Panc1 (cell line): ENCODE measurements around the gene PRSS50.

Experiments
- CTCF ChIP-seq: fragments of 450-650 bp; IDR thresholded peaks from 2 replicates; pipeline ENCODE4 v1.5.1; 2017; ENCODE audit warnings: mild to moderate bottlenecking
- POLR2AphosphoS5 ChIP-seq: IDR thresholded peaks from 2 replicates; pipeline ENCODE4 v1.6.1; 2012; ENCODE audit warnings: mild to moderate bottlenecking, low read depth, low read length, moderate library complexity
- SIN3A ChIP-seq: IDR thresholded peaks from 2 replicates; pipeline ENCODE4 v1.6.1; 2012; ENCODE audit warnings: low read depth, mild to moderate bottlenecking, low read length, moderate library complexity, borderline replicate concordance; ENCODE audit not compliant: insufficient read depth
- TCF7L2 ChIP-seq: IDR thresholded peaks from 2 replicates; pipeline ENCODE4 v1.6.1; 2011; ENCODE audit warnings: mild to moderate bottlenecking, low read depth, low read length, inconsistent platforms
- TF ChIP-seq, protein P1 (sequence below), 2 experiments: IDR thresholded peaks; 2 replicates each; pipeline ENCODE4 v1.6.1; 2011 to 2012; ENCODE audit warnings: low read depth in 2 of 2, control low read depth in 1 of 2, low read length in 1 of 2, mild to moderate bottlenecking in 1 of 2, moderate library complexity in 1 of 2; ENCODE audit not compliant: insufficient read depth in 1 of 2

DNA sequence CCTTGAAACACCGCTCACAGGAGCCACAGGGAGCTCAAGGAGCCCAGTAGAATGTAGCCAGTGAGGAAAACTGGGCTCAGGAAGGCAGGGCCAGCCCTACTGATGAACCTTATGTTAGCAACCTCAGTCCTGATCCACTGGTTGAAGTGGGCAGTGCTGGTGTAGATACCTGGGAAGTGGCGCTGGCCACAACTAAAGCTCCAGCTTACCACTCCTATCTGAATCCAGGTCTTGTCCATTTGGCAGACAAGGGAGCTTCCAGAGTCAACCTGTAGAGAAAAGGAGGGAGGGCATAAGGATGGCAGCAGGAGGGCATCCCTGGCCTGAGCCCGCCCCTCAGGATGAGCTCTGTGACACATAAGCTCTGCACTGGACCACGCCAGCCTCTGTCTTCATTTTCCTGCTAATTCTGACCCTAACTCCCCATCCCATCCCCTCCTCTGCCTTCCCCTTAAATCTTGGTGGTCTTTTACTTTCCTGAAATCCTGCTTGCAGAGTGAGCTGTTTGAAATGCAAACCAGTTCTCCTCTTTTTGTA lies 2.1 kb upstream of the PRSS50 start:
- TF ChIP-seq, protein P1, sequence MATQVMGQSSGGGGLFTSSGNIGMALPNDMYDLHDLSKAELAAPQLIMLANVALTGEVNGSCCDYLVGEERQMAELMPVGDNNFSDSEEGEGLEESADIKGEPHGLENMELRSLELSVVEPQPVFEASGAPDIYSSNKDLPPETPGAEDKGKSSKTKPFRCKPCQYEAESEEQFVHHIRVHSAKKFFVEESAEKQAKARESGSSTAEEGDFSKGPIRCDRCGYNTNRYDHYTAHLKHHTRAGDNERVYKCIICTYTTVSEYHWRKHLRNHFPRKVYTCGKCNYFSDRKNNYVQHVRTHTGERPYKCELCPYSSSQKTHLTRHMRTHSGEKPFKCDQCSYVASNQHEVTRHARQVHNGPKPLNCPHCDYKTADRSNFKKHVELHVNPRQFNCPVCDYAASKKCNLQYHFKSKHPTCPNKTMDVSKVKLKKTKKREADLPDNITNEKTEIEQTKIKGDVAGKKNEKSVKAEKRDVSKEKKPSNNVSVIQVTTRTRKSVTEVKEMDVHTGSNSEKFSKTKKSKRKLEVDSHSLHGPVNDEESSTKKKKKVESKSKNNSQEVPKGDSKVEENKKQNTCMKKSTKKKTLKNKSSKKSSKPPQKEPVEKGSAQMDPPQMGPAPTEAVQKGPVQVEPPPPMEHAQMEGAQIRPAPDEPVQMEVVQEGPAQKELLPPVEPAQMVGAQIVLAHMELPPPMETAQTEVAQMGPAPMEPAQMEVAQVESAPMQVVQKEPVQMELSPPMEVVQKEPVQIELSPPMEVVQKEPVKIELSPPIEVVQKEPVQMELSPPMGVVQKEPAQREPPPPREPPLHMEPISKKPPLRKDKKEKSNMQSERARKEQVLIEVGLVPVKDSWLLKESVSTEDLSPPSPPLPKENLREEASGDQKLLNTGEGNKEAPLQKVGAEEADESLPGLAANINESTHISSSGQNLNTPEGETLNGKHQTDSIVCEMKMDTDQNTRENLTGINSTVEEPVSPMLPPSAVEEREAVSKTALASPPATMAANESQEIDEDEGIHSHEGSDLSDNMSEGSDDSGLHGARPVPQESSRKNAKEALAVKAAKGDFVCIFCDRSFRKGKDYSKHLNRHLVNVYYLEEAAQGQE (IDR thresholded peaks at IDR 0.05; ENCODE audit: insufficient read depth in 1 of 2, low read depth in 2 of 2, low read length in 1 of 2) = no peak
- no peak for TF ChIP-seq POLR2AphosphoS5
- TF ChIP-seq CTCF = no peak
- TF ChIP-seq SIN3A = no peak
- no peak for TF ChIP-seq TCF7L2
